GM18907 (cell line): ENCODE data around the gene SHE.
A peak's percentile ranks its signal among the peaks of the same experiment; 100 is the strongest.
"Not testable (repeated sequence)": the region's sequence is repeated elsewhere in the genome, so short reads cannot be mapped to it uniquely, and the experiment has no call there.

Source experiments
- ATAC-seq: cut with Tn5 transposase; IDR thresholded peaks from one replicate; pipeline ENCODE4 v1.9.1; 2021; ENCODE audit warnings: mild to moderate bottlenecking, moderate library complexity; ENCODE audit not compliant: unreplicated experiment

SHE gene

DNA sequence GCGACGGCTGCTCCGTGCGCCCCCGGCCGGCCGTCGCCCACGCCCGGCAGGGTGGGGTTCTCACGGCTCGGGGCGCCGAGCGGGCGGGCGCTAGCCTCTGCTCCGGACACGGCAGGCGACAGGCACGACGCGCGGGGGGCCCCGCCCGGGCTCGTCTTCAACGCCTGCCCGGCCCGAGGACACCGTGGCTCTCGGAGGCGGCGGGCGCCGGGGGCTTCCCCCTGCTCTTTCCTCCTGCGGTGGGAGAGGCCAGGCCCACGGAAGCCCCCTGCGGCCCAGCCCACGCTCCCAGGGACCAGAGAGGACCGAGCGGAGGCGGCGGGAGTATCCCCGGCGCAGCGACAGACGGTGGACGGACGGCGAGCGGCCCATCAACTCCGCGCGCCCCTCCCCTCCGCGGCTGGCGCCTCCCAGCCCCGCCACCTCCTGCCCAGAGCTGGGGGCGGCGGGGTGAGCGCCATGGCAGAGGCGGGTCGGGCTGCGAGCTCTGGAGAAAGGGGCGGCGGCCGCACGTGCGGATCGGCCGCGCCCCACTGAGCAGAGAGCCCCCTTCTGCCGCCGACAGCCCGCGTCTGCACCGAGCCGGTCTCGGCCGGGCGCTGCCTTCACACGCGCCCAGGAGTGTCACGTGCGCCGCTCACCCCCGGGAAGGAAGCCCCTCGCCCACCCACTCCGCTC lies at the start of gene SHE, which contains the start of gene TDRD10:
Gene SHE, minus strand, starts transcription at position 347 of the 678 bp plus-strand sequence. CDS start 386 bp downstream, outside the sequence.
Gene TDRD10, plus strand, starts transcription at position 154 of the 678 bp plus-strand sequence. CDS start 4,685 bp downstream, outside the sequence.
- no peak for ATAC-seq

DNA sequence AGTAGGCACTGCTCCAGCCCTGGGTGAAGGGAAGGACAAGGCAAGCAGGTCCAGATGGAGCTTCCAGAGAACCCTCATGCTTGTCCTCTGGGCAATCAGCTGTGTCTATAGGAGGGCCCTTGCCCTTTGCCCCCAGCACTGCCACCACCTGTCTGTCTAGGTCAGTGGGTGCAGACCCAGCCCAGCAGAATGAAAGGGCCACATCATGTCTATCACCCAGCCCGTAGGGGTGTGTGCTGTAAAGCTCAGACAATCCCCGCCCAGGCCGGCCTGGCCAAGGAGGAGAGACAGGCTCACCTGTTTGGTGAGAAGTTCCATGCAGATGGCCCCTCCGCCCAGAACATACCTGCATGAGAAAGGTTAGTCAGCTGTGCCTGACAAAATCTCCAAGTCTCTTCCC lies 49.3 kb upstream of the SHE start:
- ATAC-seq, result no peak

DNA sequence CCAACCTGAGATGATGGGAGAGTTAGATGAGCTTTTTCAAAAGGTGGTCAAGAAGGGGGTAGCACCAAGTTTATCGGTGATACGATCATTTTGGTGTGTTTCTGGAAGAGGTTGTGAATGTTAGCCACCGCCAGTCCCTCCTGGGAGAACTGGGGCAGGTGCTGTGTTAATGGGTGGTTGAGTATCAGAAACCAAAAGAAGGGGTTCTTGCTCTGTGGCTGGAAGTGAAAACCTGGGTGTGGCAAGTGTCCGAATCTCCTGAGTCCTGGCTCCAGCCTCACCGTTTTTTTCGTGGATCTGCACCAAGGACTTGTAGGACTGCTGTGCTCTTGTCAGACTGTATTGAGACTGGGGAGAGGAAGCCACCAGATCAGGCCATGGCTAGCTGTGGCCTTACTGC lies 48.4 kb upstream of the SHE start:
- no peak for ATAC-seq

DNA sequence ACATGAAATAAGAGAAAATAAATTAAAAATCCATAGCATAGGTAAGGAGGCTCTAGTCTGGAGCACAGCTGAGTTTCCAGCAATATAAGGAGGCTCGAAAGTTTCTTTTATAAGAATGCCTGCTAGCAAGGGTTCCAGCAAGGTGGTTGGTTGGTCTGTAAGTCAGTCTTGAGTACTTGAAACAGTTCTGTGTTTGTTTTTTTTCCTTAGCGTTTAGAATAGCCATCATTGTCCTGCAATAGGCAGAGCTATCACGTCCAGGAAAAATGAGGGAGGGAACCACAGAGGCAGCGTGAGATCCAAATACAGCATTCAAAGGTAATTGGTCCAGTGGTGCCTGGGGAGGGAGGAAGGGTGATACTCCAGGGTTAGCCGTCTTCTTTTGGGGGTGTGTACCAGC lies 47.9 kb upstream of the SHE start:
- no peak for ATAC-seq

DNA sequence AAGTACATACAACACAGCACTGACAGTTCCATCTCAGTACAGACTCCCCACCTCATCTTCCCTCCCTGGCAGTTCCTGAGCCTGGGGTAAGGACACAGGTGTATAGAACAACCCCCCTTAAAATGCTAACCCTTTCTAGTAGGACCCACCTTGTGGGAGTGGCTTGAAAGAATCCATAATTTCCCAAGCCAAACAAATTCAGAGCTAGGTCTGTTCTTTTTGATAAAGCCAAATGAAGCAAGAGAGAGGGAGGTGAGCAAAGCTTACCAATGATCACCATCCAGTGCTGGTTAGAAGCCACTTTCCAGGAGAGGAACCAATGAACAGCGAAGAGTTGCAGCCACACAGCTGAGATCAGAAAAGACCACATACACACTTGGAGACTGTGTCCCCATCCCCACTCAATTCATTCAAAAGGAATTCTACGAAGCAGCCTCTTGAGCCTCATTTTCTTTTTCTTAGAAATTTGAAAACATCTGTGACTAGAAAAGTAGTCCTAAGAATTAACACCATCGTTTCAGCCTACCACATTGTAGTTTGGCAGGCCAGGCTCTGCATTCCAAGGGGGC lies 47.1 kb upstream of the SHE start:
- no peak for ATAC-seq

DNA sequence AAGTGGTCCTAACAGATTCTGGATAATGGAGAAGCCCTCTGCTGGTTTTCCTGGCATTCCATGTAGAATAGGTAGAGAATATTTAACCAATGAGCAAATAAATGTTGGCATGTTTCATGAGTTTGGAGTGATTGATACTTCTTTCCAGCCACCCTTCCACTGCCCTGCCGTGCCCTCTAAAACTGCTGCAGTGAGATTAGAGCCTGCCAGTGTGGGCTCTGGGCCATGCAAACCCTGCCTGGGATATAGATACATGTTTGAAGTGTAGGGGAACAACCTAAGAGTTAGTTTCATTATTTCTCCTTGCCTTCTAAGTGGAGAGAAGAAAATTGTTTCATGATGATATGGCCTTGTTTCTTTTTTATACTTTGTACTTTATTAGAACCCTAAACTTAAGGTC lies 45.8 kb upstream of the SHE start:
- ATAC-seq, result no peak

DNA sequence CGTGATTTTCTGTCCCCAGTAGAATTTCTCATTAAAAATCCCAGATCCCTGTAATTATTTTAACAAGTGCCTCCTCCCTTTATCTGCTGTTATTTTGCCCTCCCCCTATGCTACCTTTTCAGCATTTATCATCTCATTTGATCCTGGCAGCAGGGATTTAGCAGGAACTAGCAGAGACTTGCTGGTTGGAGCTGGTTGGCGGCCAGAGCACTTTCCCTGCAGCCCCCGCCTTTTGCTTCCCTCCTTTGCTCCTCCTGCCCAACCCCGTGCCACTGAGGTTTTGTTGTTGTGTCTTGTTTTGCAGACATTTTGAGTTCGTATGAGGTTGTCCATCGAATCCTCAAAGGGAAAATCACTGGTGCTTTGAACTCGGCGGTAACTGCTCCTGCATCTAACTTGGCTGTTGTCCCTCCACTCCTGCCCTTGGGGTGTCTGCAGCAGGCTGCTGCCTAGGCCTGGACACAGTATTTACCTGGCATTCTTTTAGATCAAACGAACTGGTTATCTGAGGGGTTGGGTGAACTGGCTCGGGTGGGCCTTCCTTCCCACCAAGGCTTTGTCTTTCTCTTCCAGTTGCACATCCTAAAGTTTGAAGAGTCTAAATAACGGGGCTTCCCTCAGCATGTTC lies 45.0 kb upstream of the SHE start:
- no peak for ATAC-seq

DNA sequence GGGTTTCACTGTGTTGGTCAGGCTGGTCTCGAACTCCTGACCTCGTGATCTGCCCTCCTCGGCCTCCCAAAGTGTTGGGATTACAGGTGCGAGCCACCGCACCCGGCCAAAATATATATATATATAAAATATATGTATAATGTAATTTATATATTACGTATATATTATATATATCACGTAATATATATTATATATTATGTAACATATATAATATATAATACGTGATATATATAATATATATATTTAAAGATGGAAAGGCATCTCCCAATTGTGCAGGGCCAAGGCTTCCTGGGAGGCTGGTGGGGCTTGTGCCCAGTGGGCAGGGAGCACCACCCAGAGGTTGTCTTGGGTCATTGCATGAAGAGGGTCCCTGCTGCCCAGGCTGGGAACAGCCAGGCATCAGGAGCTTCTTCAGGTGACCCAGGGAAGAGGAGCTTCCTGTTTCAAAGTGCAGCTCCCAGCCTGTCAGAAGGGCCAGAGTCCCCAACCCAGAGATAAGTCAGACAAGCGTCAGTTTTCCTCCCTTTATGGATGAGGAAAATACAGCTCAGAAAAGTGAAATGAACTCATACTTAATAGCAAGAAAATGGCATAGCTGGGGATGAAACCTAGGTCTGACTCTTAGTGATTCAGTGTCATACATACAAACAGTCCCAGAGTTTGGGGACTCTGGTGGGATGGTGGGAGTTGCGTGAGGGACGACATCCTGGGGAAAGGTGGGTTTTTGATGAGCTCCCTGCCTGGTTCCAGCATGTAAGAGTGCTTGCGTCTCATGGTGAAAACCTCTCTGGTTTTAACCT lies 44.3 kb upstream of the SHE start:
- peak; percentile 50 for ATAC-seq

DNA sequence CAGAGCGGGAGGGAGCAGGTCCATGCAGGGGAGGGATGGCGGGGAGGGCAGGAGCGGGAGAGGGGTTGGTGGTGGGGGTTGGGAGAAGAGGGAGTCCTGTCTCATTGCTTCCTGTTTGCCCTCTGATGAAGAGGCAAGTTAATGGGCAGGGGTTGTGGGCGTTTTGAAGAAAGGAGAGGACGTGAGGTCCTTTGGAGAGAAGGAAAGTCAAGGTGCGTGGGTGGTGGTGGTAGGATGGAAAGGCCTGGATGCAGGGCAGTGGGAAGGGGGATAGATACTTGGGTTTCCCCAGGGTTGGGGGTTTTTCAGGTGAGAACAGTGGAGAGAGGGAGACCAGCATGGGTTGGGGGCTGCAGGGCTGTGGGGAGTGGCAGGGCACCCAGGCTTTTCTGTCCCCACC lies 39.0 kb upstream of the SHE start:
- no peak for ATAC-seq

DNA sequence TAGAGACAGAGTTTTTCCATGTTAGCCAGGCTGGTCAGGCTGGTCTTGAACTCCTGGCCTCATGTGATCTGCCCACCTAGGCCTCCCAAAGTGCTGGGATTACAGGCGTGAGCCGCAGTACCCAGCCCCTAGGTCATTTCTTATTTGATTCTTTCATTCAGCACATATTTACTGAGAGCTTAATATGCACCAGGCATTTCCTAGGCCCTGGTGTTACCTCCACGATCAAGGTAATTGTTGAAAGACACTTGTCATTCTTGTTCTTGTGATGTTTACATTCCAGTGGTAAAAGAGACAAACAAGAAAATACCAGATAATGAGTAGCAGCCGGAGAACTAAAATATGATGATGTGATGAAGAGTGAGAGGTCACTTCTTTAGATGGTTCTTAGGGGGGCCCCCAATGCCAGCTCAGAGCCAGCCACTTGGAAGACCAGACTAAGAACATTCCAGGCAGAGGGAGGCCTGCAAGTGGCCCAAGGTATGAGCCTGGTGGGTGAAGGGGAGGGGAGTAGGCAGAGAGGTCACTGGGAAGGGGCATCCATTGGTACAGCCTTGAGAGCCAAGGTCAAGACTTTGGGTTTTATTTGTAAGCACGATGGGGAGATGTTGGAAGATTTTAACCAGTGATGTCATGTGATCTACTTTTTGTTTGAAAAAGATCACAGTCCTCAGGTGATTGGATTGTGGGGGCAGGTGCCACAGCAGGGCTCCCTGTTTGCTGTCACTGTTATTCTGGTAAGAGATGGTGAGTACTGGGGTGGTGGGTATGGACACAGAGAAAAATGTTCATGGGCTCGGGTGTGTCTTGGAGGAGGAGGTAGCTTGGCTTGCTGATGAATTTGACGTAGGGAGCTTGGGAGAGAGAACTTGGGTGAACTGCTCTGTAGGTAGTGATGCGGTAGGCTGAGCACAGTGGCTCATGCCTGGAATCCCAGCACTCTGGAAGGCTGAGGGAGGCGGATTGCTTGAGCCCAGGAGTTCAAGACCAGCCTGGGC lies 37.6 kb upstream of the SHE start:
- no peak for ATAC-seq

DNA sequence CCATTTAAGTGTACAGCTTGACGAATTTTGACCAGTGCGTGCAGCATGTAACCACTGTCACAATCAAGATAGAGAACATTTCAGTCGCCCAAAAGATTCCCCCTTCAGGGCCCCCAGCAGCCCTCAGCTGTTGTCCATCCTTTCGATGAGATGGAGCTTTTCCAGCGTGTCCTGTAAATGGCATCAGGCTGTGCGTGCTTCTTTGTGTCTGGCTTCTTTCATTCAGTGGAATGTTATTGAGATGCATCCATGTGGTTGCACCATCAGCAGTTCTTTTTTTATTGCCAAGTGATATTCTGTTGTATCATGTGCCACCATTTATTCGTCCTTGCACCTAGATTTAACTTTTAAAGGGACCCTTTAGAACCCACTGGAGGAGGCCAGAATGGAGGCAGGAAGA lies 34.4 kb upstream of the SHE start:
- no peak for ATAC-seq

DNA sequence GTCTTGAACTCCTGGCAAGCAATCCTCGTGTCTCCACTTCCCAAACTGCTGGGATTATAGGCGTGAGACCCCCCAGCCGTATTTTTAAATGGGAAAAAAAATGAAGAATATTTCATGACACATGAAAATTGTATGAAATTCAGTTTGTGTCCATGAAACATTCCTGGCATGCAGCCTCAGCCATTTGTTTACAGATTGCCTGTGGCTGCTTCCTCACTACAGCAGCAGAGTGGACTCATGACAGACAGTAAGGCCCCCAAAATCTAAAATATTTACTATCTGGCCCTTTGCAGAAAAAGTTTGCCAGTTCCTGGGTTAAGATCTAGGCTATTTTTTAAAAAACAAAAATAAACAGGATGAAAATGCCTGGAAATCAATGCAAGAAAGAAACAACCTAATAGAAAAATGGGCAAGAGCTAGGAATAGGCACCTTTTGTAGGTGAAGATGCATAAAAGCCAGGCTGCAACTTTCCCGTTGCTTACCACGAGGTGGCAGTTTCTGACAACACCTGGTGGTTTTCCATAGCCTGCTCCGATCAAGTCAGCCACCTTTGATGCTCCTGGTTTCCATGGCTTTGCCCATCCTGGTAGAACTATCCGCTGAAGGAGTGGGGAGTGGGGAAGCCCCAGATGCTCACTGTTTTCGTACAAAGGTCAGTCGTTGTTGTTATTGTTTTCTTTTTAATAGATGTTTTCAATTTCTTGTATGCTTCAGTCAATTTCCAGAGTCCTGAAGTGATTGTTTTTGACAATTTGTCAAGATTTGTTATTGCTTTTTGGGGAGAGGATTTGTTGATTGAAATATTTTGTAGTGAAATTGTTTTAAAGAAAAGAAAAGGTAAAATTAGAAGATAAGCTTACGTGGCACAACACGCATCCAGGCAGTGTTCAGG lies 32.0 kb upstream of the SHE start:
- no peak for ATAC-seq

DNA sequence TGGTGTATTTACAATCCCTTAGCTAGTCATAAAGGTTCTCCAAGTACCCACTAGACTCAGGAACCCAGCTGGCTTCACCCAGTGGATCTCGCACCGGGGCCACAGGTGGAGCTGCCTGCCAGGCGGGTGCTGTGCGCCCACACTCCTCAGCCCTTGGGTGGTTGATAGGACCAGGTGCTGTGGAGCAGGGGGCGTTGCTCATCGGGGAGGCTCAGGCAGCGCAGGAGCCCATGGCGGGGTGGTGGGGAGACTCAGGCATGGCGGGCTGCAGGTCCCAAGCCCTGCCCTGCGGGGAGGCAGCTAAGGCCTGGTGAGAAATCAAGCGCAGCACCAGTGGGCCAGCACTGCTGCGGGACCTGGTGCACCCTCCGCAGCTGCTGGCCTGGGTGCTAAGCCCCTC lies 29.7 kb upstream of the SHE start:
- not testable (repeated sequence) for ATAC-seq

DNA sequence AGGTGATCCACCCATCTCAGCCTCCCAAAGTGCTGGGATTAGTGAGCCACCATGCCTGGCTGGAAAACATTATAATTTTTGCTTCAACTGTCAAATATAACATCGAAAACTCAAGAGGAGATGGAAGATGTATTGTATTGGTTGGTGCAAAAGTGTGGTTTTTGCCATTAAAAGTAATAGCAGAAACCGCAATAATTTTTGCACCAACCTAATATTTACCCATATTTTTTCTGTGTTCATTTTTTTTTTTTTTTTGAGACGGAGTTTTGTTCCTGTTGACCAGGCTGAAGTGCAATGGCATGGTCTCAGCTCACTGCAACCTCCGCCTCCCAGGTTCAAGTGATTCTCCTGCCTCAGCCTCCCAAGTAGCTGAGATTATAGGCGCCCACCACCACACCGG lies 27.1 kb upstream of the SHE start:
- no peak for ATAC-seq

DNA sequence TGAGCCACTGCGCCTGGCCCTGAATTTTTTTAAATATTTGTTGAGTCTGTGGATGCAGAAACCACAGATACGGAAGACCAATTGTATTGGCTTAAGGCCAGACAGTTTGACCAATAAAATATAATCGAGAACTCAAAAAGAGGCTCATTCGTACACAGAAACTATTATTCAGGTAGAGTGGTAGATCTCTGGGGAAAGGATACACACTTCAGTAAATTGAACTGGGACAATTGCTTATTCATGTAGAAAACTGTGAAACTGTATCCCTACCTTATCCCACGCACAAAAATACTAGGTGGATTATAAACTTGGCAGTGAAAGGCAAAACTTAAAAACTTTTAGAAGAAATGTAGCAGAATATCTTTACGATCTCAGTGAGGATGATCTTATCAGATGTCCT lies 25.0 kb upstream of the SHE start:
- no peak for ATAC-seq

DNA sequence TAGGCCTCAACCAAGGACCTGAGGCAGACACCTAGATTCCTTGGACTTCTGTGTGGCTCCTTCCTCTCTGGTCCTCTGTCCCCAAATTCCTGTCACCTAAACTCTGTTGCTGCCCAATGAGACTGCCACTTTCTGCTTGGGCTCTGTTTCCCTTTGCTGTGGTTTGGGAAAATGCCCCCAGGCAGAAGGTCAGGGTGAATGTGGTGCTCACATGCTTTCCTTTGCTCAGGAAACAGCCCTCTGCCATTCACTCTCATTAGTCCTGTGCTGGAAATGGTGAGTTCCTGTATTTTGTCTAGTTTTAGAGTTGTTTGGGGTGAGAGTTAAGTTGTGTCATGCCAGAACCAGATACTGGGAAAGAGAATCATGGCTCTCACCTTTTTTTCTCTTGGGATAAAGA lies 22.7 kb upstream of the SHE start:
- no peak for ATAC-seq

DNA sequence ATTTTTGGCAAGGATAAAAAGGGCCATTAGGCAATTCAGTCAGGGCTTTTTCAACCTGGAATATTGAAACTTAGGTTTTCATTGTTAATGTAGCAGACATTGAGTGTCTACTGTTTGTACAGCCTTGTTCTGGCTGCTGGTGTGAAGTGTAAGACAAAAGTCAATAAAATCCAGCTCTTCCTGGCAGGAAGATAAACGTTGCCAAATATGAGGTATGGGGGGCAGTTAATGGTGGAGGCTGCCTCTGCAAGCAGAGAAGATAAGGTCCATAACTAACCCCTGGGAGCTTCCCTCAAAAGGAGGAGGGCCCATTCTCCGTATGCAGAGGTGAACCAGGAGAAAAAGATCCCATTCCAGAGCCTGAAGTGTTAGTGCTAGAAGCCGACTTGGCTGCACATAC lies 19.5 kb upstream of the SHE start:
- ATAC-seq, result no peak

DNA sequence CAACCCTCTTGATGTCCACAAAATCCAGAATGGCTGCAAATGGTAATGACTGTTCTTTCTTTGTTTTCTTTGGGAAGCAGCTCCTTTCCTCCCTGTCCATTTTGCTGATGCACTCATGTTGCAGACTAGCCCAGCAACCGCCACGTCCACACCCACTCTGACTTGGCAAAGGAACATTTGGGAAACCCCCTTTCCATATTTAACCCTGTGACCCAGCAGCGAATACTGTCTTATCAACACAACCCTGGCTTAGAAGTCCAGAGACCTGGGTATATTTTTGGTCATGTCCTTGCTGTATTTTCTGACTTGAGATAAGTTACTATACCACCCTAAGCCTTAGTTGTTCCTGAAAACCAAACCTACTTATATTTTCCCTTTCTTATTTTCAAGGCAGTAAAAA lies 18.1 kb upstream of the SHE start:
- no peak for ATAC-seq

DNA sequence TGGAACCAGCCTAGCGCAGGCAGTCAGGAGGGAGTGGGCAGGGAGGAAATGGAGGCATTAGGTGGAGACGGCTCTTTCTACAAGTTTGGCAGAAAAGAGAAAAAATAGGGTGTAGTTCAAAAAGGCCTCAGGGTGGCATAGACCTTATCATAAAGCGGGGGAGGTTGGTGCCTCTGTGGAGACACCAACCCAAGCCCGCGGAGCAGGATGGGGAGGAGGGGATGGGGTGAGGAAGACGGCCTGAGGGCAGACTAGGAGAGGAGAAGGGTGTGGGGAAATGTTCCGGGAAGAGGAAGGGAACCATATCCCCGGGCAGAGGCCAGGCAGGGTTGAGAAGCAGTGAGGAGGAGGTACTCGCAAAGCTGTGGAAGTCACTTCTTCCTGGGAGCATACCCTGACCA lies 17.4 kb upstream of the SHE start:
- no peak for ATAC-seq
